Heart left ventricle (tissue), 13 donors: ENCODE results near the gene AKNA.

Experiments
- CTCF ChIP-seq, 12 donors: fragments of 200-600 bp; sonication (generic) in 4 of 12; IDR thresholded peaks; one replicate each; pipeline versions ENCODE4 v1.5.0 to v1.8.0; 2018 to 2022; ENCODE audit warnings: antibody characterized with exemption in 12 of 12, mild to moderate bottlenecking in 5 of 12
- POLR2A ChIP-seq, 2 donors: fragments of 450-650 bp; IDR thresholded peaks; one replicate each; pipeline ENCODE4 v1.6.1; 2017; ENCODE audit warnings: antibody characterized with exemption in 2 of 2, mild to moderate bottlenecking in 2 of 2, moderate library complexity in 2 of 2
- donor health status: ischemic (EF 13 %, LVEDD 7.1; RV severe dilation, severe dysfunction).
- donor health status: DM: no; HTN: yes; CAD: no.
- donor health status: DM: no; HTN: no; CAD: no.
- donor health status: ischemic (EF 25% LVEDD 6.9; RV normal size, moderate dysfunction).
- donor health status: ischemic (EF 25% LVEDD 5.7; RV mildly dilated, moderate dysfunction).
- donor health status: ischemic (EF 35%, LVEDD 5.7; RV mildly dilated, moderate dysfunction).
- donor health status: nonischemic (EF 11% LVEDD 7.7; RV severe dilation, severe dysfunction).
- donor health status: DM: yes; HTN: yes; CAD: no.
- donor health status: PGD.
- donor health status: ischemic (EF 29% LVEDD 5.4; RV normal size, mild dysfunction).
- donor health status: nonischemic (EF 23%, LVEDD 6.1; RV moderate dilation, normal function).

DNA sequence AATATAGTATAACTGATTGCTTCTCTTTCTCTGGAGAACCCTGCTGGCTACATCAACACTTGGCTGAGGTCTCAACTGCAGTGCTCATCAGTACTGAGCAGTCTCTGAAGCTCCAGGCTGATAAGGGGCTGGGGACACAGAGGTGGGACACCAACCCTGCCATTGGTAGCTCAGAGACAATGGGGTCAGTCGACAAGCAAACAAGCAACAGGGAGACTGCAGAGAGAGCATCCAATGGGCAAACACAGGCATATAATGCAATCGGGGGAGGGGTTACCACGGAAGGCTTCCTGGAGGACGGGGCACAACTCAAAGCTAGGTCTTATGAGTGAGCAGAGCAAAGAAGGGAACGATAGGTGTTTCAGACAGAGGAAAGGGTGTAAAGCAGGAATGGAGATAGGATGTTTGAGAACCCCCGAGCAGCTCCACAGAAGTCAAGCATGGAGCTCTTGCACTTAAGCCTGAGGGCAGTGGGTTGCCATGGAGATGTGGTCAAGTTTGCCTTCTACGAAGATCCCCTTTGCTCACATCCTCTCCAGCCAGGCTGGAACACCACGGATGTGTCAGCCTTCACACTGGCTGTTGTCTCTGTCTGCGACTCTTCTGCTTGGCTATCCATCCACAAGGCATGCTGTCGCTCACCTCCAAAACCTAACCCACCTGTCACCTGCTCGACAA, 21.5 kb upstream of the AKNA start:
- TF ChIP-seq CTCF (IDR thresholded peaks at IDR 0.05) (no peak), POLR2A (IDR thresholded peaks at IDR 0.05) (no peak)
